ENCODE data around the gene RASD2.
A peak's percentile ranks its signal among the peaks of the same experiment; 100 is the strongest.

The RASD2 gene

GRCh38 chr22:35541254-35541748 is 670 bp downstream of the RASD2 start:
- DNase-seq (ENCODE audit: low spot score) = no peak

- DNase-seq (ENCODE audit: low spot score) = no peak
Observed at GRCh38 chr22:35542157-35542938, 1.7 kb downstream of the RASD2 start.

- no peak for DNase-seq (ENCODE audit: low spot score)
Observed at GRCh38 chr22:35542939-35543516, 2.4 kb downstream of the RASD2 start.

- no peak for DNase-seq (ENCODE audit: low spot score)
Observed at GRCh38 chr22:35543702-35544101, 3.1 kb downstream of the RASD2 start.

- no peak for DNase-seq (ENCODE audit: low spot score)
Observed at GRCh38 chr22:35544189-35544588, 3.6 kb downstream of the RASD2 start.

GRCh38 chr22:35544827-35545226 is 4.2 kb downstream of the RASD2 start:
- no peak for DNase-seq (ENCODE audit: low spot score)

- no peak for DNase-seq (ENCODE audit: low spot score)
Observed at GRCh38 chr22:35546886-35547285, 6.3 kb downstream of the RASD2 start.

DNA sequence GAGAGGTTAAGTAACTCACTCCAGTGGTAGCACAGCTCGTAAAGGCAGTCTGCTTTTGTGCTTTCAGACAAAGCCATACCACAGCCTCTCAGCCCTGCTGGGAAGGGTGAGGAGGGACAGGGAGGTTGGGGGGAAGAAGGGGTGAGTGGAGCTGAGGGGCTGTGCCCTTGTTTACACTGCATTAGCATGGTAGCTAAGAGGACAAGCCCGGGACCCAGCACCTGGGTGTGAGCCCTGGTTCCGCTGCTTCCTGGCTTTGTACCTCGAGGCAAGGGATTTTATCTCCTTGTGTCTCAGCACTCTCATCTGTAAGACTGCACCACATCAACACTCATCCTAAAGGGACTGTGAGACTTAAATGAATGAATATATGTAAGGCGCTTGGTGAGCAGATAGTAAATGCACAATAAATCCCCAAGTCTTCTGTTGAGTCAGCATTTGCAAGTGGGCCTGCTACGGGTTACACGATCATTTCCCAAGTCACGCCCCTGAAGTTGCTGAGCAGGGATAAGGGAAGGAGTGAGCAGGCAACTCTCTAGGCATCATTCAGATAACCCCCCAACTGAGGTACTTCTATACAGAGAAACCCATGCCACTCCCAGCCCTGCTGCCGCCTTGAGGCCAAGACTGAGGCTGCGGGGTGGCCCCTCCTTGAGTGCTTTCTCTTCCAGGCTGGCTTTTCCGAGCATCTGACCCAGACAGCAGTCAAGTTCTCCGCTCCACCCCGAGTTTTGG is 7.5 kb downstream of the RASD2 start:
- no peak for DNase-seq (ENCODE audit: low spot score)

GRCh38 chr22:35548722-35549112 is 8.1 kb downstream of the RASD2 start:
- DNase-seq (ENCODE audit: low spot score) = no peak

GRCh38 chr22:35549328-35549727 is 8.7 kb downstream of the RASD2 start:
- DNase-seq (ENCODE audit: low spot score) = no peak

GRCh38 chr22:35551549-35552177 is 11.0 kb downstream of the RASD2 start:
- no peak for DNase-seq (ENCODE audit: low spot score)

DNA sequence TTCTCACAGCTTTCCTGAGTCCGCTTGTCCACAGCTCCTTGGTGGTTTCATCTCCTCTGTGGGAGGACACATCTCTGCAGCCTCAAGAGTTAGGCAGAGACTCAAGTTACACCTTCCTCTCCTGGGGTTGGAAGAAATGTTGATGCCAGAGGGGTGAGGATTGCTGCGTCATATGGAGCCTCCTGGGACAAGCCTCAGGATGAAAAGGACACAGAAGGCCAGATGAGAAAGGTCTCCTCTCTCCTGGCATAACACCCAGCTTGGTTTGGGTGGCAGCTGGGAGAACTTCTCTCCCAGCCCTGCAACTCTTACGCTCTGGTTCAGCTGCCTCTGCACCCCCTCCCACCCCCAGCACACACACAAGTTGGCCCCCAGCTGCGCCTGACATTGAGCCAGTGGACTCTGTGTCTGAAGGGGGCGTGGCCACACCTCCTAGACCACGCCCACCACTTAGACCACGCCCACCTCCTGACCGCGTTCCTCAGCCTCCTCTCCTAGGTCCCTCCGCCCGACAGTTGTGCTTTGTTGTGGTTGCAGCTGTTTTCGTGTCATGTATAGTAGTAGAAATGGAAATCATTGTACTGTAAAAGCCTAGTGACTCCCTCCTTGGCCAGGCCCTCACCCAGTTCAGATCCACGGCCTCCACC is 11.7 kb downstream of the RASD2 start:
- DNase-seq (ENCODE audit: low spot score) = peak; percentile 85

GRCh38 chr22:35552846-35553245 is 12.2 kb downstream of the RASD2 start:
- no peak for DNase-seq (ENCODE audit: low spot score)

DNA sequence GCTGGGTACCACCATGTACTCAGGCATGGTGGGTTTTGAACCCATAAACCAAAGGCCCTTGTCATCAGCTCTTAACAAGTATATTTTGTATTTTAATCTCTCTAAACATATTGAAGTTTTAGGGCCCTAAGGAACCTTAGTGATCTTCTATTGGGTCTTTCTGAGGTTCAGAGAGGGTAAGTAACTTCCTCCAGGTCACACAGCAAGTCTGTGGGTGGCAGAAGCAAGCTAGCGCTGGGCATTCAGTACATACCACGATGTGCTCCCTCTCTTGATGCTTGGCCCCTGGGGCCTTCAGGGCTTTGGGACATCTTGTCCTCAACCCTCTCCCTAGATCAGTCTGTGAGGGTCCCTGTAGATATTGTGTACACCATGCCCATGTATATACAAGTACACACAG is 12.7 kb downstream of the RASD2 start:
- no peak for DNase-seq (ENCODE audit: low spot score)

GRCh38 chr22:35554297-35554845 is 13.7 kb downstream of the RASD2 start:
- no peak for DNase-seq (ENCODE audit: low spot score)

- DNase-seq (ENCODE audit: low spot score) = no peak
Observed at GRCh38 chr22:35555483-35555890, 14.9 kb downstream of the RASD2 start.

GRCh38 chr22:35555946-35556547 is 15.4 kb downstream of the RASD2 start:
- no peak for DNase-seq (ENCODE audit: low spot score)

- DNase-seq (ENCODE audit: low spot score) = no peak
Observed at GRCh38 chr22:35556666-35557065, 16.0 kb downstream of the RASD2 start.

DNA sequence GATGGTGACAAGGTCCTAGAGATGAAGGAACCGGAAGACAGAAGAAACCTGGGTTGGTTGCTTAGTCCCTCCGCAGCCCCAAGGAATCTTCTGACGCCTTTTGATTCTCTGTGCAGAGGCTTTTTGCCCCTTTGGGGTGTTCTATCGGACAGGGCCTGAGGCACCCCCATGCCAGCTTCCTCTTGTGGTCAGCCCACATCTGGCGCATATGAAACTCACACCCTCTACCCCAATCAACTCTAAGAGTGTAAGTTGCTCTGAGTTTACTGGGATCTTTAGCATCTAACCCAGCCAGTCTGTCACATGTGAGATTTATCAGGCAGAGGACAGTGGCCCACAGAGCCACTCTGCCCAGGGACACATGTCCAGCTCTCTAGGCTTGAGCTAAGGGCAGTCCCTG is 17.4 kb downstream of the RASD2 start:
- DNase-seq (ENCODE audit: low spot score) = no peak

GRCh38 chr22:35558719-35559118 is 18.1 kb downstream of the RASD2 start:
- DNase-seq (ENCODE audit: low spot score) = no peak

DNA sequence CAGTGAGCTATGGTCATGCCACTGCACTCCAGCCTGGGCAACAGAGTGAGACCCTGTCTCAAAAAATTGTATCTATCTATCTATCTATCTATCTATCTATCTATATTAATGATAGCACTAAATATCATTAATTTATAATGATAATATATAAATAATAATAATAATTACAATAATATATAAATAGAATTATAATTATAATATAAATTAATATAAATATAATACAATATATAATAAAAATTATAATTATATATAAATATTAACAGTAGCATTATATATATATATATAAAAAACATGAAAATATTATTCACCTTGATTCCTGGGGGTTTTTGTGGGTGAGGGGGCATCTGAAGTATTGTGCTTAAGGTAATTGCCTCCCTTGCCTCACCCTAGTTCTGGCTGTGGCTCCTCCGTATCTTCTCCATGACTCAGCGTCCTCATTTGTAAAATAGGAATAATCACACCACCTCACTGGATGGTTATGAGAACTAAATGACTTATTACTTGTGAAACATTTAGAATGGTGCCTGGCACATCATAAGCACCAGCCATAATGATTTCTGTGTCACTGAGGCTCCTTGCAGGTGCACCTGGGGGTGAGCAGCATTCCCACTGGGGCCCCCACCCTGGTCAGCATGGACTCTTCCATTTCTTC is 18.8 kb downstream of the RASD2 start:
- no peak for DNase-seq (ENCODE audit: low spot score)

Measured in CD4-positive, alpha-beta T cell treated with Interleukin-6 at 100 ng/mL for 8 hours (primary cell).